Activated CD8-positive, alpha-beta memory T cell treated with anti-CD3 and anti-CD28 coated beads for 24 hours (primary cell): ENCODE results near the gene LNX2.

Experiments
- DNase-seq: peaks from one replicate; pipeline ENCODE4 v3.0.0-alpha.2; 2020

Gene LNX2

GRCh38 chr13:27497563-27498230, 122.6 kb downstream of the LNX2 start:
- DNase-seq = no peak

- no peak for DNase-seq
These were observed 123.6 kb downstream of the LNX2 start for GRCh38 chr13:27496536-27497273.

GRCh38 chr13:27496006-27496405, 124.3 kb downstream of the LNX2 start:
- DNase-seq = no peak
